NB4 (cell line): Measurements from ENCODE around the gene FAM83E.

Experiments used
- CTCF ChIP-seq: IDR thresholded peaks from one replicate; pipeline ENCODE4 v1.5.1; 2012; ENCODE audit warnings: low read depth, low read length
- MAX ChIP-seq: IDR thresholded peaks from 2 replicates; pipeline ENCODE4 v1.6.1; 2011; ENCODE audit warnings: low read depth, low read length
- MYC ChIP-seq: IDR thresholded peaks from 2 replicates; pipeline ENCODE4 v1.6.1; 2011; ENCODE audit warnings: low read depth, low read length
- POLR2A ChIP-seq: IDR thresholded peaks from 2 replicates; pipeline ENCODE4 v1.6.1; 2011; ENCODE audit warnings: mild to moderate bottlenecking; ENCODE audit not compliant: insufficient read length; ENCODE audit errors: extremely low read depth

GRCh38 chr19:48609571-48610108, 5.2 kb downstream of the FAM83E start:
- TF ChIP-seq CTCF (no peak), POLR2A (no peak), MAX (no peak), MYC (no peak)
